EL (cell line): Measurements from ENCODE around the gene C10orf90.
"Not testable (repeated sequence)": the region's sequence is repeated elsewhere in the genome, so short reads cannot be mapped to it uniquely, and the experiment has no call there.

Experiments used
- DNase-seq: peaks from one replicate; pipeline ENCODE4 v3.0.0-alpha.2; 2016

C10orf90 gene

DNA sequence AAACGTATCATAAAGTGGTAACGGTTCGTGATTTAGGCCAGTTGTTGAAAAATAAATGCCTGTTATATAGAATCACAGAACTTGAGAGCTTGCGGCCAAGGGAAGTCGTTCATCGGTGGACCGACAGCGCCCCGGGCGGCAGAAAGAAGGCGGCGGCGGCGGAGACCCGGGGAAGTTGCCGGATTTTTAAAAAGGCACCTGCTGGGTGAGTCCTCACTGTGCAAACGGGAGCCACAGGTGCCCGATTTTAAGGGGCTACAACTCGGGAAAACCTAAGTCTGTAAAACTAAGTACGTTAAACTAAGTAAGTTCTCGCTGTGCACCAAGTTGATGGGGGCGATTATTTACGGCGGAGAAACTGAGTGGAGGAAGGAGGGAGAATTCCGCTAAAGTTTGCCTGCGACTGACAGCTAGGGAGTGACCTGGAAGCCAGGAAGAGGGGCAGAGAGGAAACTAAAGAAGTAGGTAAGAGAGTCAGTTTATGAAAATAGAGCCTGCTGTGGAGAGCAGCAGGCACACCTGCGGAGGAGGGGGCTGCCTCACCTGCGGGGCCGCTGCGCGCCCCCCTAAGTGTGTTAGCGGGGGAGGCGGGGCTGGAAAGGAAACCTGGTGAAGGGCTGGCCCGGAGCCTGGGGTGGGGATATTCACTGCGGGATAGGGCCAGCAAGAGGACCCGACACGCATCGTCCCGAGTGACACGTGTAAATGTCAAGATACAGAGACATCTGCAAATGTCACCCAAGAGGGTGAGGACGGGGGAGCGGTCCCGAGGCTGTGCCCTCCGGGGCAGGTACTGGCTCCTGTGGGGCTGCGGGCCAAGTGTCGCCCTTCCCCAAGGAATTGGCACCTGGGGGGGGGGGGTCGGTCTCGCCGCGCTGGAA is 283.2 kb downstream of the C10orf90 start:
- peak; percentile 80 for DNase-seq

- DNase-seq = peak; percentile 92
Measured at GRCh38 chr10:126384269-126384873, 286.1 kb downstream of the C10orf90 start.

GRCh38 chr10:126380352-126381076 is 290.0 kb downstream of the C10orf90 start:
- no peak for DNase-seq

- not testable (repeated sequence) for DNase-seq
Measured at GRCh38 chr10:126379166-126379565, 291.3 kb downstream of the C10orf90 start.

DNA sequence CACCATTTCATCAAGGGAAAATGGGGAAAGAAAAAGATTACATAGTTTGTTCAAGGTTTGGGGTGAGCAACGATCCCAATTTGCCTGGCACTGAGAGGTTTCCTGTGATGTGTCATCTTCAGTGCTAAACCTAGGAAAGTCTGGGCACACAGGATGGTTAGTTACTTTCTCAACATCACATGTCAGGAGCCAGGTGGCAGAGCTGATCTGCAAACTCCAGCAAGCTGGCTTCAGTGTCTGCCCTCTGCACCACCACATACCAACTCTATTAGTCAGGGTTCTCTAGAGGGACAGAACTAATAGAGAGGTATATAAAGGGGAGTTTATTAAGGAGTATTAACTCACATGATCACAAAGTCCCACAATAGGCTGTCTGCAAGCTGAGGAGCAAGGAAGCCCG is 293.5 kb downstream of the C10orf90 start:
- peak; percentile 83 for DNase-seq

DNA sequence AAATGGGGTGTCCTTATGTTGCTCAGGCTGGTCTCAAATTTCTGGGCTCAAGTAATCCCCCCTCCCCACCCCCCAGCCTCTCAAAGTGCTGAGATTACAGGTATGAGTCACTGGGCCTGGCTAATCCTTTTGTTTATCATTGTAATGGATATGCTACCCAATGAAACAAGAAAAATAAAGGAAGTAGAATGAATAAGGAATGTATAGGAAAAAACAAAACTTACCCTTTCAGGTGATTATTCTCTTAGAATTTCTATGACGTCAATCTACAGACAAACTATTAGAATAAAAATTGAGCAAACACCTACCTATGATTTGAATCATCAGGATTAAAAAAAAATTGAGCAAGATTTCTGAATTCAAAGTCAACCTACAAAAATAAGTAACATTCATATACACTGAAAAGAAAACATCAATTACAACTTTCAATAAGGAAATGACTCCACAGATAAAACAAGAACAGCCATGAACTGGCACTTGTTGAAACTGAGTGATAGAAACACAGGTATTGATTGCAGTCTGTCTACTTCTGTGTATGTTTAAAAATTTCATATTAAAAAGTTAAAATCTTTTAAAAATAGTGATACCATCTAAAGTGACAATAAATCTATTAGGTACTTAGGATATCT is 294.5 kb downstream of the C10orf90 start:
- DNase-seq = peak; percentile 34

GRCh38 chr10:126375299-126375698 is 295.2 kb downstream of the C10orf90 start:
- no peak for DNase-seq
